Anterior cingulate cortex (tissue), 58 donors: ENCODE data around the gene MAP3K13.
"Not testable (repeated sequence)": the region's sequence is repeated elsewhere in the genome, so short reads cannot be mapped to it uniquely, and the experiment has no call there.

ENCODE experiments used
- DNase-seq, 58 donors: peaks; one replicate each; lab custom pipeline; 2025; lab: John Stamatoyannopoulos, UW

Gene MAP3K13

DNA sequence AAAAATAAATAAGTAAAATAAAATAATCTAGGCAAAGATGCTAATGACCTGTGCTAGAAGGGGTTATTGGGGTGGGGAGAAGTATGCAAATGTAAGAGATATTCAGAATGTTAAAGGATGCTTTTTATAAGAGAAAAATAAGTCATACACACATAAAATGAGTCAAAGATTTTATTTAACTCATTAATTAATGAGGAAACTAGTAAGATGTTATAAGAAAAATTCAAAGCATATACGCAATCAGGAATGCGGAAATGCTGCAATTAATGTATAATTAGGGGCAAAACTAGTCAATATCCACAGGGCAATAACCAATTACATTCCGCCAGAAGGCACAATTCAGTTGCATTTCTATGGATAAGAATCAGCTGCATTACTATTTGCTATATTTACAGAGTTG is 30.1 kb downstream of the MAP3K13 start:
- no peak for DNase-seq

DNA sequence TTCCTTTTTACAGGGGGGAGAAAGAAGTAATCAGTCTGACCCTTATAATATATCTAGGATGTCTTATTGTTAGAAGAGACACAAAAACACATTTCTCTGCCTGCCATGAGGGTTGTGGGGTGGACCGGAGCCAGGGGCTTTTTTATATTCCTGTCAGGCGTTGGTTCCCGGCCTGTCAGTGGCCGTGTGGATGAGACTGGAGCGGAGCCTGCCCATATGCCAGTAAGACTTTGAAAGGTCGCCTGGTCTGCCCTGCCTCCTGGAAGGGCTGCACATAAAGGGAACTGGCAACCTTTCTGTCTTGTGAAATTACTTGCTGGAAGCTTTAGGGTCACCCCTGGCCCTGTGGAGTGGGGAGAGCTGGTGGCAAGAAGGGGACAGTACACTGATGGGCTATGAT is 34.7 kb downstream of the MAP3K13 start:
- peak in 45 of 58 donors; percentile 7 to 83 (median 42) for DNase-seq

DNA sequence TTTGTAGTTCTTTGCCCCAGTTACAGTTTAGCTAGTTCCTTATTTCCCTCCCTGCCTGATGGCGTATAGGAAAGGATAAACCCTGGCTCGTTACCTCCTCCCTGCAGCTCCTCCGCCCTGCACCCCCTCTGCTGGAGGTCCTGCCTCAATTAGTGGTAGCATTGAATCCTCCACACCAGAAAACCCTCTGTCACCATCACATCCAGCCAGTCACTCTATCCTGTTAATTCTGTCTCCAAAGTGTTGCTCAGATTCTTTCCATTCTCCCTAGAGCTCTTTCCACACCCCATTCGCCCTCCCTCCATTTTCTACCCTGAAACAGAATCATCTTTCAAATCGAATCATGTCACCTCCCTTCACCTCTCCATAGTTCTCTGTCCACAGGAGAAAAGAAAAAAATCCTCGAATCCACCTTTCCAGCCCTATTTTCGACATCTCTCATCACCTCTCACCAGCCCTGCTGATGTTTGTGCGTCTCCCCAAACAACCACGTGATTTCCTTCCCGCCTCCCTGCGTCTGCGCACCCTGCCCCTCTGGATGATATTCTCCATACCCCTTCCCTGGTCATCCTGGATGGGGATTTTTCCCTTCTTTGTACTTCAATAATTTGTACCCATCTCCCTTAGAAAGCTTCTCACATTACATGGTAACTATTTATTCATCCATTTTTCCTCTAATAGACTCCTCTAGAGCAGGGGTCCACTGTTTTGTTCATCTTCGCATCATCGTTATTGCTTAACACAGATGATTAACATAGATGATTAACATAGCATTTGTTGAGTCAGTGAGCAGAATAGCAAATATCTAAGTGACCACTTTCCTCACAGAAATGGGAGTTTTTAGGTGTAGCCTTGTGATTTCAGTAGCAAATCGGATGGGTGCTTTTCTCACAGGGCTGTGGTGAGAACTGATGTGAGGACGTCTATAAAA is 37.1 kb downstream of the MAP3K13 start:
- DNase-seq, result peak in 3 of 58 donors; percentile 1 to 15 (median 4)

DNA sequence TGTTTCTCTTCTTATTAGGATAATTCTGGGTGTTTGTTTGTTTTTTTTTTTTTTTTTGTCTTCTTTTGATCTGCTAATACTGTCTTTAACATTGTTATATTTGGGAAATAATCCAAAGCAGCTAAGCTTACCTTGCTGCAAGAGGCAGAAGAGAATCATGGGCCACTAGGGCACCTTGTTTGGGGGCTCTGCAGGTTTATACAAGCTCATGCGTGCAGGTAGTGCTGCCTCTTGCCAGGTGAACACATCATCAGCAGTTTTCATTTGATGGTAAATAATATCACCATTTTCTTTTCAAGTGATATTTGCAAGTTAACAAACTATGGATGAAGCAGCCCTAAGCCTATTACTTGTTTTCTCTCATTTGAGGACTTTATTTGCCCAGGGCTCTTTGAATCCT is 37.9 kb downstream of the MAP3K13 start:
- no peak for DNase-seq

DNA sequence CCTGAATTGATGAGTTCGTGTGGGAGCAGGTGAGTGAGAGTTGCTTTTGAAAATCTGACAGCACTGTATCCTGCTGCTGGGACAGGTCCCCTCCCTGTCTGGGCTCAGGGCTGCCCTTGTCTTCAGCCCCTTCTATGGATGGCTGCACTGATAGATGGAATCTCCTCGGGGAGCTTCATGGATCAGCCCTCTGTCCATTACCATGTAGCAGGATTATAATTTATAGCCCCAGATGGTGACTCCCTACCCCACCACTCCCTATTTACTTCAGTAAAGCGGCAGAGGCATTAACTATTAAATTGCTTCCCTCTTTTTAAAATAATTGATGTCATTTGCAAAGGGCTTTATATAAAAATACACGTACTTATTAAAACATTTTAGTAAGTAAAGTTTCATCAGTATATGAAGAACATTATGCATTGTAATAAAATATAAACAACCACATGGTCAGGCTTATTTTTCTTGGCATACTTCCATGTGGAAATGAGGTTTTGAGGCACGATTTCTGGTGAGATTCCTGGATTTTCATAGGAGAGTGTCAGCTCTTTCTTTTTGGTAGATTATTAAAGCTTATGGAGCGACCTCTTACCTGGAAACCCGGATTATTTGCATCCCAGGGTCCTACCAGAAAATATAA is 38.5 kb downstream of the MAP3K13 start:
- DNase-seq, result no peak

DNA sequence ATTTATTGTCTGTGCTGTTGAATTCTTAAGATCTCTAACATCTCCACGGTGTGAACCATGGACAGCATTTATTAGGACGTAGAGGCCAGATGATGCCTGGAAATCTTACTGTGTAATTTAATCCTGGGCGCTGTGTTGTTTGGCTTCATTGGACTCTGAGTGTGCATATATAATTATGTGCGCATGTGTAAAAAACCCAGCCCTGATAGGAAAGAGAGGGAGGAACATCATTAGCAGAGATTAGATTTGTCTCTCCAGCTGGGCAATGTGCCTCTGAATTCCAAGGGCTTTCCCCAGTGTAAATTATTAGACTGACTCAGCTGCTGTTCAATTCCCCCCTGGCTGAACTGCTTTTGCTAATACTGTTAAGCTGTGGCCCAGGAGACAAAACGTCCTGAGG is 39.6 kb downstream of the MAP3K13 start:
- peak in 5 of 58 donors; percentile 15 to 30 (median 21) for DNase-seq

DNA sequence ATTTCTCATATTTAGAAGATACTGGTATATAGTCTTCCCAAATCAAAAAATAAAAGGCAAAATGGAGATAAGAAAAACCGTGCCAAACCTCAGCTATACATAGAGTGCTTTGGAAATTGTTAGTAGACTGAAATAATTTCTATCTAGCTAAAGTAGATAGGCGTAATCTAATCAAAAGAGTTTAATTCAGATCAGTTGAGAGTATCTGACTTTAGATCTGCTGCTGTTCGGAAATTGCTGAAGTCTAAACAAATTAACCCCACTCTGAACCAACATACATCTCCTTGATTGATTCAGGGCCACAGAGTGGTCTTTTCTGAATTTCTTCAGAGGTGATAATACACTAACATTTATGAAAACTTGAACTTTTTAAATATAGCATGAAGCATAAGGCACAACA is 40.1 kb downstream of the MAP3K13 start:
- no peak for DNase-seq

DNA sequence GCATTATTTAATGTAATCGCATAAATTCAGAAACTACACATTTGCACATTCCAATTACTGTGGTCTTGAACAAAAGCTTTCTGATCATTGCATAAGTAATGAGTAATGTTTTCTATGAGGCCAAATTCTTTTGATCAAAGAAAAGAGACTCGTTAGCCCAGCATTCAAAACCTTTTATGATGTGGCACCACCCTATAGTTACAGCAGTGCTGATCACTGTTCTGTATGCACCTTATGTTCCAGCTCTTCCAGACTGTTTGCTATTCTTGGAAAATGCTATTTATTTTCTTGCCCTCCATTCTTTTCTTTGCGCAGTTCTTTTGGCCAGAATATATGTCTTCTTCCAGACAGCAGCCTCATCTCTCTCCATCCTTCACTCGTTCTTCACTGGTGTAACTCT is 42.3 kb downstream of the MAP3K13 start:
- DNase-seq, result peak in 2 of 58 donors; percentile 10 to 12

DNA sequence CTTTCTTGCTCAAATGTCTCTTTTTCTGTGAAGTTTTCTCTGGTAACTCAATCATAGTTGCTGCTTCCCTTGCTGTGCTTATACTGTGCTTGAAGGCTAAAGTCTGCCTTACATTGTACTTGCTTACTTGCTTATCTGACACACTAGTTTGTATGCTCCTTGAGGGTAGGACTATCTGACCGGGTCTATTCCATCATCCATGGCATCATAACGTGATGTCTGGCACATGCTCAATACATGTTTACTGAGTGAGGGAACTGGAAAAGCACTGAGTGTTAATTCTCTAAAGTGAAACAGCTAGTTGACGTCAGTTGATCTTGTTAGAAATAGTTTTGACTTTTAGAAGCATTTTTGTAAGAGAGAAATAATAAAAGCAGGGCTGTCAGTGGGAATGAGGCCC is 42.7 kb downstream of the MAP3K13 start:
- no peak for DNase-seq

DNA sequence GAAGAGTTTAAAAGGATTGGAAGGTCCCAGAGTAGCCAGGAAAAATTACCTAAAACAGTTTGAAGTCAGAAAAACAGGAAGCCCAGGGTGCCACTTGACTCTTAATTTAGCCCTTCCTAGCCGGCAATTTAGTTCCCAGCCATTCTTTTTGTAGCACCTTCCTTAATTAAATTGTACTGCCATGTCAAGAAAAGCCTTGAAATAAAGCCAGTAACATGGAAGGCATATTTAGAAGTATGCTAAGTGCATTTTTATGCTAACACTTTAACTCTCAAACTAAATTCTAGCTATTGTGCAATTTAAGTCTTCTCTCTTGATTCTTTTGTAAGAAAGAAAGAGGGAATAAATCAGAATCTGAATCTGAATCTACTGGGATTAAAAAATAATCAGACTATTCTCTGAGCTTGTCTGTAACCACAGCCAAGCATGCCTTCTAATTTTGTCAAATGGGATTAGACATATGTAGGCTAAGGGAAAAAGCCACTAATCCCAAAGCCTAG is 43.2 kb downstream of the MAP3K13 start:
- peak in 3 of 58 donors; percentile 2 to 12 (median 5) for DNase-seq

DNA sequence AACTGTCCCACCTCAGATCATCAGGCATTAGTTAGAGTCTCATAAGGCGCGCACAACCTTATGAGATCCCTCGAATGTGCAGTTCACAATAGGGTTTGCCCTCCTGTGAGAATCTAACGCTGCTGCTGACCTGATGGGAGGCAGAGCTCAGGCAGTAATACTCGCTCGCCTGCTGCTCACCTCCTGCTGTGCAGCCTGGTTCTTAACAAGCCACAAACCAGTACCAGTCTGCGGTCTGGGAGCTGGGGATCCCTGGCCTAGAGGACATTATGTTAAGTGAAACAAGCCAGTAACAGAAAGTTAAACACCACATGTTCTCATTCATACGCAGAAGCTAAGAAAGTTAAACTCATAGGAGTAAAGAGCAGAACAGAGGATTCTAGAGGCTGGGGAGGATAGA is 47.0 kb downstream of the MAP3K13 start:
- no peak for DNase-seq

DNA sequence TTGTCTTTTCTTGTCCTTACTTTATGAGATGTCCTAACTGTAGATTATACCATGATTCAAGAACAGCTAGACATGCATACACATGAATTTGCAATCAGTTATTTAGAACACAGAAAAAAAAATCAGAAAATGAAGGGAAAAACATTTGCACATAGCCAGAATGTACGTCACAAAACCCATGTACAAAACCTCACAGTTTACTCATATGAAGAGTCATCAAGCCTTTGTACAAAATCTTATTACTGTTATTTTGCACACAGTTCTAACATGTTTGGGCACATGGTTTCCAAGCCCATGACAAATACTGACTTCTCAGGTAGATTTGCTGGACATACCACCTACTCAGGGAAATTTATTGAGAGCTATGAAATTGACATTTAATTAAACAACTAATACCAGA is 48.2 kb downstream of the MAP3K13 start:
- DNase-seq, result no peak

DNA sequence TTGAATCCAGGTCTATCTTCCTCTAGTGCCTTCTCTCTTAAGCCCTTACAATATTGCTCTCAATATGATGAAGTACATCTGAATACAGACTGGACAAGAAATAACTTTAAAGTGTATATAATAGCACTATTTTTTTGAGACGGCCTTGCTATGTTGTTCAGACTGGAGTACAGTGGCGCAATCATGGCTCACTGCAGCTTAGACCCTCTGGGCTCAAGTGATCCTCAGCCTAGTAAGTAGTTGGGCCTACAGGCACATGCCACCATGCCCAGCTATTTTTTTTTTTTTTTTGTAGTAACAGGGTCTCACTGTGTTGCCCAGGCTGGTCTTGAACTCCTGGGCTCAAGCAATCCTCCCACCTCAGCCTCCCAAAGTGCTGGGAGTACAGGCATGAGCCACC is 53.6 kb downstream of the MAP3K13 start:
- no peak for DNase-seq

DNA sequence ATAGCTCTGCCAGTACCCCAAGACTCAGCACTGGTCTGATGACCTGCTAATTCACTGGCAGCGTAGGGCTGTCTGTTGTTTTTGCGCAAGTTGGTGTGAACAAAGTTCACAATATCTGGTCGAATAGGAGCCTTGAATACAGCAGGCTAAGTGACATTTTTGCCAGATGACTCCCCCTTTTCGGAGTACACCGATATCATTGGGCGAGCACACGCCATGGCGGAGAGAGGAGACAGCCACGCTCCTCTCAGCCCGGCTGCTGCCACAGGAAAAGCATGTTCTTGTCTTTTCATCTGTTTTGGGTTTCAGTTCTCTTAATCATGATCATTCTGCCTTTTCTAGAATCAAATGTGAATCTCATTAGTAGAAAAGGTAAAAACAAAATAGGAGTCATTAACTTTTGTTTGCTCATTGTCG is 55.6 kb downstream of the MAP3K13 start:
- not testable (repeated sequence) for DNase-seq

DNA sequence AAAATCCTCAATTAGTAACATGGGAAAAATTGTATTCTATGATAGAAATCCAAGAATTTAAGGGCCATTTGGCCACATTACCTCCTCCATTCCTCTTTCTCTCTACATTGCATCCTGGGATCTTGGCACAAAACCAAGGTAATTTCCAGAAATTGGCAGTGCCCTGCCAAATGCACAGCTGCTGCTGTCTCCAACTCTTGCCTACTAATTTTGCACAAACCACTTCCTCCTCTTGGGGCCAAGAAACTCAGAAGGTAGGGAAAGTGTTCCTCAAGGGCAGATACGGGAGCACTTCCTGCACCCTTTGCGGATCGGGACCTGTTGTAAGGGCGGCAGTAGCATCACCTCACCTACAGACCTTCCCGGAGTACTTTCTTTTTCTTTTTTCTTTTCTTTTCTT is 57.8 kb downstream of the MAP3K13 start:
- peak in 7 of 58 donors; percentile 9 to 54 (median 17) for DNase-seq

DNA sequence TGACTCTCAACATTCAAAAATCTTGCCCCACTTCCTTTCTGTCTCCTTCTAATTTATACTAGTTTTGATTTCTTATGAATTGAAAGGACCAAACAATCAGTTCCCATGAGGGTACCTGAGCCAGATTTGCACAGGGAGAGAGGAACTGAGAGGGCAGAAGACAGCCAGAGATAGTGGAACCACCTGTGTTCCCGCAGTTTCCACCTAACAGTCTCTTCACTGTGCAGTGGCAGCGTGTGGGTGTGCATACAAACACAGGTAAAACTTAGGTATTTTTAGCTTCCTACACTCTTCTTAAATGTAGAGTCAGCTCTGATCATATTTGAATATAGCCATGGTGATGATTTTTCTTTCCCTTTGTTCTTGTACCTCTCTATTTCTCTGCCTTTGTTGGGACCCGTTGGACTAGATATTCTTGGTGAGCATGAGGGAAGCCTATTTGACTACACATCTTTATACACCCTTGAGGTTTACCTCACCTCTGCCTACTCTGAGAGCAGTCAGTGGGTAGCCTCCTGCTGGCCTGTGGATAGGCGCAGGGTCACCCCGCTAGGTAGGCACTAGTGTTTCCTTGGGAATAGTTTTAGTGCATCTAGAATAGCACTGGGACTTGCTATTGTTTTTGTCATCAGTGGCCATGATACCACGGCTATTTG is 58.8 kb downstream of the MAP3K13 start:
- DNase-seq, result no peak

DNA sequence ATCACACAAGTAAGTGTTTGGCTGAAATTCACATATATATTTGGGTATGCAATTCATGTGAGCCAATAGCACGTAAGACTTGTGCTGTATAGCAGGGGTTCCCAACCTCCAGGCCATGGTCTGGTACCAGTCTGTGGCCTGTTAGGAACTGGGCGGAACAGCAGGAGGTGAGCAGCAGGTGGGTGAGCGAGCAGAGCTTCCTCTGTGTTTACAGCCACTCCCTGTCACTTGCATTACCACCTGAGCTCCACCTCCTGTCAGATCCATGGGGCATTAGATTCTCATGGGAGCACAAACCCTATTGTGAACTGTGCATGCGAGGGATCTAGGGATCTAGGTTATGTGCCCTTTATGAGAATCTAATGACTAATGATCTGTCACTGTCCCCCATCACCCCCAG is 59.7 kb downstream of the MAP3K13 start:
- DNase-seq, result no peak

DNA sequence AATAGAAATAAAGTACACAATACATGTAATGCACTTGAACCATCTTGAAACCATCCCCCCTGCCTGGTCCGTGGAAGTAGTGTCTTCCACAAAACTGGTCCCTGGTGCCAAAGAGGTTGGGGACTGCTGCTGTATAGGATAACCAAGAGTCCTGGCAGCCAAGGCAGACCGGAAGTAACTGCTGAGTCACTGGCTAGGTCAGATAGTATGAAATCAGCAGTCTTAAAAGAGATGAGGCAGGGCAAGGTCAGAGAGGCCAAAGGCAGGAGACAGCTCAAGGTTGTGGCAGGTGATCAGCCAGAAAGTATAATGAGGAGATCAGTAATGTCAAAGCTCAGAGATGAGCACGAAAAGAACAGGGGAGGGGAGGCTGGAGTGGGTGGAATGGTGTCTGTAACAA is 60.2 kb downstream of the MAP3K13 start:
- DNase-seq, result no peak

DNA sequence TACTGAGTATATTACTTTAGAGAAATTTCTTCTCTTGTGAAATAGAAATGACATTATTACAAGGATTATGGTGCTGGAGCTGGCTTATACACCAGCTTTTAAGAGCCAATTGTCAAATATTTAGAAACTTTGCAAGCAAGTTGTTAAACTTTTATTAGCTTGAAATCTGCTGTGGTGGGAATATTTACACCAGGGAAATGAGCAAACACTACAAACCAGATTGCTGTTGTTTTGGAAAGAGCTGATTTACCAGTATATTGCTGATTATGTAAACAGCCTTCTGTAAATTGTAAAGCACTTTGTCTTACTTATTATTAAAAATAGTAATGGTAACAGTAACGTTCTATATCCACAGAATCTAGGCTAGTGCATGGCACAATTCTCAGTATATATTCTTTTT is 61.5 kb downstream of the MAP3K13 start:
- DNase-seq, result no peak

DNA sequence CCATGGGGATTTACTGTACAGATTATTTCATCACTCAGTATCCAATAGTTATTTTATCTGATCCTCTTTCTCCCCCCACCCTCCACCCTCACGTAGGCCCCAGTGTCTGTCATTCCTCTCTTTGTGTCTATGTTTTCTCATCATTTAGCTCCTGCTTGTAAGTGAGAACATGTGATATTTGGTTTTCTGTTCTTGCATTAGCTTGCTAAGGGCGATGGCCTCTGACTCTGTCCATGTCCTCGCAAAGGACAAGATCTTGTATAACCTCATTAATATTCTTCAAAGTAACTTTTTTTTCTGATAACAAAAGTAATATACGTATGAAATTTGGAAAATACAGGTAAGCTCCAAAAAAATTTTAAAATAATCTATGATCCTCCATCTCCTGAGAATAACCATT is 67.4 kb downstream of the MAP3K13 start:
- no peak for DNase-seq
